HG03060 (cell line): ENCODE results near the gene PVALEF.

Experiments
- ATAC-seq: cut with Tn5 transposase; IDR thresholded peaks from one replicate; pipeline ENCODE4 v1.9.1; 2021; ENCODE audit warnings: low read depth, moderate number of reproducible peaks; ENCODE audit not compliant: unreplicated experiment

PVALEF gene

GRCh38 chr17:81194225-81194760, 29.0 kb downstream of the PVALEF start:
- no peak for ATAC-seq

GRCh38 chr17:81194941-81195901, 29.9 kb downstream of the PVALEF start:
- no peak for ATAC-seq

- ATAC-seq, result no peak
Measured at GRCh38 chr17:81195941-81196495, 30.7 kb downstream of the PVALEF start.

- ATAC-seq, result no peak
Measured at GRCh38 chr17:81196505-81197408, 31.4 kb downstream of the PVALEF start.

DNA sequence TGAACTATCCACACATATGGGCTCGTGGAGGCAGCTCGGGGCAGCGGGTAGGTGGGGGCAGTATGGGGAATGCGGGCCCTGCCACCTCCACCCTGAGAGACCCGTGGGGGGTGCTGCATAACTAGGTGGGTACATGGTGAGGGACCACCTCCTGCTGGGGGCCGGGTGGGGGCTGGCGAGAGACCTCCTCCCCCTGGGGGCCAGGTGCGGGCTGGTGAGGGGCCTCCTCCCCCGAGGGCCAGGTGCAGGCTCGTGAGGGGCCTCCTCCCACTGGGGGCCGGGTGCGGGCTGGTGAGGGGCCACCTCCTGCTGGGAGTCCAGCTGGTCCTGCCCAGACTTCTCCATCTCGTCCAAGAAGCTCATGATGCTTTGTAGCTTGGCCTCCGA, 32.1 kb downstream of the PVALEF start:
- ATAC-seq, result no peak

DNA sequence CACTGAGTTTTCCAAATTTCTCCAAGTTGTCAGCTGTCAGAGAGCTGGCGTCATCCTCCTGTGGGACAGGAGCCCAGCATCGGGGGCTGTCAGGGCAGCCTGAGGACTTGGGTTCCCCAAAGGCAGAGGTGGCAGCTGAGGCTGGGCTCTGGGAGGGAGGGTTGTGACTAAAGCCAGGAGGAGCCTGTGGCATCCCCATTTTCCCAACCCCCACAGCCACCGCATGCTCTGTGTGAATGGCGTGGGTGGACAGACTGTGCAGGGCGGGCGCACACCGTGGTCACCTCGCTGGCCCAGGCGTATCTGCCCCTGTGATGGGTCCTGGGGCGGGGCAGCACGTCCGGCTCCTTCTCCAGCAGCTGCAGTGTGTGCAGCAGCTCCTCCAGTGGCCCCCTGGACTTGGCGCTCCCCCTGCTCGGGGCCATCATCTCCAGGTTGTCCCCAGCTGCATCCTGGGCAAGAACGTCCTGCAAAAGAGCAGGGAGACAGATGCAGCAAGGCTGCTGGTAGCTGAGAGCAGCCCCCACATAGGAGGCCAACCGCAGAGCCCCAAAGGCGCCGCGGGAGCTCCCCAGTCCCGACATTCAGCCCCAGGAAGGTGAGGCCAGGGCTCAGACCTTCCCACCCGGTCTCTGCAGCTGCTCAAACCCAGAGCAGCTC, 32.7 kb downstream of the PVALEF start:
- no peak for ATAC-seq

DNA sequence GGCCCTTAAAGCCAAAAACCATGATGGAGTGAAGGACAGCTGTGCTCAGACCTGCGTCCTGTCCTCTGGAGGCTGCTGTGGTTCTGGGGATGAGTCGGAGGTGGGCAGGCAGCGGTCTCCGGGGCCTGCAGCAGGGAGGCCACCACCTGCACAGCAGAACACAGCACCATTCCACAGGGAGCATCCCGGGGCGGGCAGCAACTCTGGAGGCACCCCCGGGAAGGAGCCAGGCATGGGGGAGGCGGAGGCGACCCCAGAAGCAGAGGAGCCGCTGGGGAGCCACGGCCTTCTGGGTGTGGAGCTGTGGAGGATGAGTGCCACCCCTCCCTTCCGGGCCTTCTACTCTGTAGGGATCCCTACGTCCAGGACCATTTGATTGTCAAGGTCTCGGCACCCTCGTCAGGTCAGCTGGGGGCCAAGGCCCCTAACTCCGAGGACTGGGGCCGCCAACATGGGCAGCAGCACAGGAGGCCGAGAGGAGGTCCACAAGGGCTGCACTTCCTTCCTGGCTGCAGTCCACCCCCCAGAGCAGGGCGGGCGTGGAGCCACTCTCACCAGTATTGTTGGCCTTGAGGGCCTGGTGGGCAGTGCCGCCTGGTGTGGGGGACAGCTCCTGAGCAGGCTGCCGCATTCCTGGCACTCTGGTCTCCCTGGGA, 33.6 kb downstream of the PVALEF start:
- no peak for ATAC-seq

- ATAC-seq, result no peak
Measured at GRCh38 chr17:81199482-81199830, 34.1 kb downstream of the PVALEF start.

DNA sequence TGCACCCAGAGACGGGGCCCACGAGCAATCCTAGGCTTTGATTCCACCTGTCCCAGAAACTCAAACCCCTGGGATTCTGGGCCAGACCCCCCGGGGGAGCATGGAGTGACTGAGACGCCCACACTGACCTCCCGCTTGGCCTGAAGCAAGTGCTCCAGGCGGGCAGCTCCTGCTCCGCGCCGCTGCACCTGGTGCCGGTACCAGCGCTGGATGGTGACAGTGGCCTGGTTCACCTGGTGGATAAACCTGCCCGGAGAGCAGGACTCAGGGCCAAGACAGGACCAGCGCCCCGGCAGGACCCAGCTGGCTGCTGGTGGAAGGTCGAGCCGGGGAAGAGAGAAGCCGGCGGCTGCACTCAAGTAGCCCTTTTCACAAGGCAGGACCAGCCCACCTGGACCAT, 34.9 kb downstream of the PVALEF start:
- no peak for ATAC-seq

DNA sequence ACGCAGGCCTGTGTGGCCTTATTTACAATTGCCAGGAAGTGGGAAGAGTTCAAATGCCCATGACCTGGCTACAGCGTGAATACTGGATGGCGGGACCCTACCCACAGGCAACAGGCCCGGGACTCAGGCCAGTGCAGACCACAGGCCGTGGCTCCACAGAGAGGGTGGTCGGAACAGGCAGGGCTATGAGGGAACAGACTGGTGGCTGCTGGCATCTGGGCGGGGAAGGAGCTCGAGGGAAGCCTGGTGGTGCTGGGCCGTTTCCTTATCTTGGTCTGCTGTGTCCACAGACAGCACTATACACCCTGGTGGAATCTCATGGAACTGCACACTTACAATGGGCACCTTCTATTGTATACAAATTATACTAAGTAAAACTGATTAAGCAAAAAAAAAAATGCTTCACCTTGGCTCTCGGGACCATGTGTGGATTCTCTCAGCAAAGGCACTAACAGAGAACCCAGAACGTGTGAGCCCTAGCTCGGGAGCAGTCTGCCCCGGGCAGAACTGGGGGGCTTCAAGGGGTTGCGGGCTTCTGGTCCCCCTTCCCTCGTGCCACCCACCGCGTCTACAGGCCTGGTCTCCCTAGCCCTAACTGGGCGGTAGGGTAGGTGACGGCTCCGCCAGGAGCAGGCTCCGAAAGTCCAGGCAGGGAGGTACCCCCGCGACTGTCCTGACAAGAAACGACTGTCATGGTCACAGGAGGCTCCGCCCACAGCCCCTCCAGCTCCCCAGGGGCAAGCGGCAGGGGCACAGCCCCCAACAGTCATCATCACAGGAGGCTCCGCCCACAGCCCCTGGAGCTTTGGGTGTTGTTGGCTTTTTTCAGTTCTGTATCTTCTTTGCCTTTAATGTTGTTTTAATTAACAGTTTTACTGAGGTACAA, 35.6 kb downstream of the PVALEF start:
- no peak for ATAC-seq

GRCh38 chr17:81202318-81202717, 37.0 kb downstream of the PVALEF start:
- ATAC-seq, result no peak

DNA sequence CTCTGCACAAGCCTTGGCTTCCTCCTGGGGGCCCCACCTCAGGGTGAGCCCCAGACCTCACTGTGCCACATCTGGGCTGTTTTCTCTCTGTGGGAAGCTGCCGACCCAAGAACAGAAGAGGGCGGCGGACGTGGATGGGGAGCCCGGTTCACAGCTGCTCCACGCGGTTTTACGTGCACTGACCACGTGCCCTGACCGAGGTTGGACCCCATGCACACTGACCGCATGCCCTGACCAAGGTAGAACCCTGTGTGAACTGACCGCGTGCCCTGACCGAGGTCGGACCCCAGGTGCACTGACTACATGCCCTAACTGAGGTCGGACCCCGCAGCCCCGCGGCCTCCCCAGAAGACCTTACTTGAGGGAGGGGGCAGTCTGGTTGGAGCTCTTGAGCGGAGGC, 37.8 kb downstream of the PVALEF start:
- no peak for ATAC-seq

DNA sequence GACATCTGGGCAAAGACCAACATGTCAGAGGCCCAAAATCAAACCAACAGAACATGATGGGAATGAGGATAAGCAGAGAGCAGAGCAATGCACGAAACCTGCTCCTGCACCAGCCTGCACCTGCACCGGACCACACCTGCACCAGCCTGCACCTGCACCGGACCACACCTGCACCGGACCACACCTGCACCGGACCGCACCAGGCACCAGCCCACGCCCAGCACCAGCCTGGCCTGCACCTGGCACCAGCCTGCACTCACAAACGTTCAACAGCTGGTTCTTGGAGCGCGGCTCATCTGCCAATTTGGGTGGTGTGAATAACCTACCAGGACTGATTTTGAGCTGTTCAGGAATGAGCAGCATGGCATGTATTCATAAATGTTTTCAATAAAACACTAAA, 39.3 kb downstream of the PVALEF start:
- no peak for ATAC-seq

- ATAC-seq, result no peak
Measured at GRCh38 chr17:81206166-81206565, 40.9 kb downstream of the PVALEF start.

DNA sequence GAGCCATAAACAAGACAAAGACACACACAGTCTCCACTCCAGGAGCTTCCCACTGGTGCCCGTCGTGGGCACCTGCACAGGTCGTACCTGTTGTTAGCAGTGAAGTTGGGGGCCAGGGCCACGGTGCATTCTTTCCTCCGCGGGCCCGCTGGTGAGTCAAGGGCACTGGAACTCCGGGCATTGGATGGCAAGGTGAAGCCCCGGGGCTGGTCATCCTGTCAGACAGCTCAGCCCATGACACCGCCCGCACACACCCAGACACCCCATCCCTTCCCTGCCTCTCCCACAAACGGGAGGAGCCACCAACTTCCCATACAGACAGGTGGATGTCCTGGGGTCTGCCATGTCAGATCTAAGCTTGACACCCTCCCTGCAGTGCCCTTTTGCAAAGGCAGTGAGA, 41.4 kb downstream of the PVALEF start:
- ATAC-seq, result no peak

- ATAC-seq, result no peak
Measured at GRCh38 chr17:81207610-81208581, 42.6 kb downstream of the PVALEF start.

DNA sequence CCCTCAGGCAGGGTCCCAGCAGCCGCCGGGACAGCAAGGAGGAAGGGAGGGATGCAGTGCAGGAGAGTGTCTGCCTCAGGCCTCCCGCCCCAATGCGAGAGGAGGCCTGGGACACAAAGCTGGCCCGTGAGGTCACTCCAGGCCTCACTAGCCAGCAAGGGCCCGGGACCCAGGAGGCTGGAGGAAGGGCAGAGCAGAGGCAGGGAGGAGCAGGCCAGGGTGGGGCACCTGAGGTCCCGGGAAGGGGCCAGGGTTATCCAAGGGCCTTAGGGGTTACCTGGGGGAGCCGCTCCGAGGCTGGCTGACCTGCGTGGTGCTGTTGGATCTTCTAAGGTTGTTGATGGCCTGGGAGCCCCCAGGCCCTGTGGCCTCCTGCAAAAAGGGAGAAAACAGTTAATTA, 43.3 kb downstream of the PVALEF start:
- no peak for ATAC-seq

- no peak for ATAC-seq
Measured at GRCh38 chr17:81209141-81209540, 43.8 kb downstream of the PVALEF start.
